HG02798 (cell line): ENCODE results near the gene TMEM222.
"Not testable (repeated sequence)": the region's sequence is repeated elsewhere in the genome, so short reads cannot be mapped to it uniquely, and the experiment has no call there.

Source experiments
- ATAC-seq: cut with Tn5 transposase; IDR thresholded peaks from one replicate; pipeline ENCODE4 v1.9.1; 2021; ENCODE audit warnings: mild to moderate bottlenecking; ENCODE audit not compliant: unreplicated experiment, poor library complexity

Gene TMEM222

GRCh38 chr1:27372808-27373690 is 51.1 kb downstream of the TMEM222 start:
- ATAC-seq = no peak

GRCh38 chr1:27374362-27375086 is 52.6 kb downstream of the TMEM222 start, which contains the start of gene FCN3:
TSS of gene FCN3 (minus strand) at chr1:27374824. CDS start at chr1:27374818, 6 bp downstream.
- ATAC-seq = no peak

- ATAC-seq = no peak
Measured at GRCh38 chr1:27377760-27378495, 56.0 kb downstream of the TMEM222 start.

GRCh38 chr1:27379564-27380122 is 57.7 kb downstream of the TMEM222 start:
- ATAC-seq = no peak

GRCh38 chr1:27380224-27380623 is 58.3 kb downstream of the TMEM222 start:
- ATAC-seq = no peak

- ATAC-seq = no peak
Measured at GRCh38 chr1:27380766-27381733, 59.1 kb downstream of the TMEM222 start.

GRCh38 chr1:27381969-27382762 is 60.2 kb downstream of the TMEM222 start:
- ATAC-seq = no peak

- ATAC-seq = no peak
Measured at GRCh38 chr1:27383039-27383605, 61.2 kb downstream of the TMEM222 start, which contains the start of gene CD164L2. TSS of gene CD164L2 (minus strand) at chr1:27383333. CDS start at chr1:27383239, 94 bp downstream.

GRCh38 chr1:27383661-27384060 is 61.7 kb downstream of the TMEM222 start:
- ATAC-seq = no peak

- not testable (repeated sequence) for ATAC-seq
Measured at GRCh38 chr1:27384797-27385196, 62.8 kb downstream of the TMEM222 start.
